COLO668 (cell line): ENCODE data around the gene SLC22A23.
A peak's percentile ranks its signal among the peaks of the same experiment; 100 is the strongest.

ENCODE experiments used
- DNase-seq: peaks from one replicate; lab custom pipeline; 2025; ENCODE audit not compliant: unreplicated experiment; lab: John Stamatoyannopoulos, UW

Gene SLC22A23

GRCh38 chr6:3423439-3424184 lies 33.2 kb downstream of the SLC22A23 start:
- DNase-seq, result no peak

- no peak for DNase-seq
These were observed 34.3 kb downstream of the SLC22A23 start for GRCh38 chr6:3422435-3423070.

GRCh38 chr6:3421791-3422434 lies 34.9 kb downstream of the SLC22A23 start:
- no peak for DNase-seq

GRCh38 chr6:3421143-3421542 lies 35.7 kb downstream of the SLC22A23 start:
- no peak for DNase-seq

GRCh38 chr6:3419624-3420272 lies 37.1 kb downstream of the SLC22A23 start:
- no peak for DNase-seq

GRCh38 chr6:3418496-3419060 lies 38.3 kb downstream of the SLC22A23 start:
- no peak for DNase-seq

- no peak for DNase-seq
These were observed 39.4 kb downstream of the SLC22A23 start for GRCh38 chr6:3417473-3417872.

GRCh38 chr6:3415490-3415889 lies 41.4 kb downstream of the SLC22A23 start:
- no peak for DNase-seq

GRCh38 chr6:3415082-3415453 lies 41.8 kb downstream of the SLC22A23 start:
- DNase-seq, result no peak

GRCh38 chr6:3414327-3415081 lies 42.3 kb downstream of the SLC22A23 start:
- DNase-seq, result no peak

GRCh38 chr6:3413592-3413991 lies 43.3 kb downstream of the SLC22A23 start:
- no peak for DNase-seq

GRCh38 chr6:3412779-3413500 lies 43.9 kb downstream of the SLC22A23 start:
- no peak for DNase-seq

GRCh38 chr6:3411967-3412778 lies 44.7 kb downstream of the SLC22A23 start:
- DNase-seq, result no peak

- peak; percentile 18 for DNase-seq
These were observed 46.2 kb downstream of the SLC22A23 start for GRCh38 chr6:3410385-3411360.

- no peak for DNase-seq
These were observed 47.0 kb downstream of the SLC22A23 start for GRCh38 chr6:3409699-3410384.

GRCh38 chr6:3408665-3409064 lies 48.2 kb downstream of the SLC22A23 start:
- DNase-seq, result no peak

- DNase-seq, result no peak
These were observed 49.0 kb downstream of the SLC22A23 start for GRCh38 chr6:3407840-3408239.
